Stimulated activated naive B cell treated with anti-CD40 and anti-IgM and Interleukin-4, amounts not matched to agents 10 μg/mL and 1 μg/mL and 100 μg/mL, for 72 hours (primary cell): ENCODE data around the gene PTPRT.

Experiments used
- ATAC-seq, 2 donors: fragments of 150-1000 bp; cut with Tn5 transposase; replicated peaks; 2 replicates each; pipeline ENCODE4 v1.10.0; 2021; ENCODE audit warnings: moderate library complexity in 1 of 2
- DNase-seq: peaks from one replicate; pipeline ENCODE4 v3.0.0; 2021
- H3K27ac Mint-ChIP-seq: one replicate; pipeline ENCODE4 v1.8.0; 2022; ENCODE audit warnings: mild to moderate bottlenecking, mixed read lengths
- H3K27me3 Mint-ChIP-seq, 2 donors: one replicate each; pipeline ENCODE4 v1.8.0; 2022; ENCODE audit warnings: mixed read lengths in 2 of 2
- H3K36me3 Mint-ChIP-seq, 2 donors: one replicate each; pipeline ENCODE4 v1.8.0; 2022; ENCODE audit warnings: mixed read lengths in 2 of 2, mild to moderate bottlenecking in 1 of 2
- H3K4me1 Mint-ChIP-seq, 2 donors: one replicate each; pipeline ENCODE4 v1.8.0; 2022; ENCODE audit warnings: mixed read lengths in 2 of 2, mild to moderate bottlenecking in 1 of 2
- H3K4me3 Mint-ChIP-seq, 2 donors: one replicate each; pipeline ENCODE4 v1.8.0; 2022; ENCODE audit warnings: mild to moderate bottlenecking in 2 of 2, mixed read lengths in 2 of 2, moderate library complexity in 1 of 2
- H3K9me3 Mint-ChIP-seq, 2 donors: one replicate each; pipeline ENCODE4 v1.8.0; 2022; ENCODE audit warnings: mixed read lengths in 2 of 2, mild to moderate bottlenecking in 1 of 2

Gene PTPRT

GRCh38 chr20:42706759-42707158, 482.9 kb downstream of the PTPRT start:
- H3K4me3 Mint-ChIP-seq, result no peak overlapping the region
- H3K27ac Mint-ChIP-seq, result no peak overlapping the region
- peaks cover 19 to 28% of the 10 kb centered on the region in 2 donors for H3K9me3 Mint-ChIP-seq
- no peaks in the 10 kb centered on the region for H3K27me3 Mint-ChIP-seq
- H3K36me3 Mint-ChIP-seq, result no peaks in the 10 kb centered on the region
- no peaks in the 10 kb centered on the region for H3K4me1 Mint-ChIP-seq
- DNase-seq, result no peak
- no peak for ATAC-seq

GRCh38 chr20:42705550-42705949, 484.2 kb downstream of the PTPRT start:
- H3K27ac Mint-ChIP-seq, result no peak overlapping the region
- ATAC-seq (no peak), DNase-seq (no peak)
- H3K9me3 Mint-ChIP-seq, result peaks cover 15 to 23% of the 10 kb centered on the region in 2 donors
- no peaks in the 10 kb centered on the region for H3K36me3 Mint-ChIP-seq
- H3K27me3 Mint-ChIP-seq, result no peaks in the 10 kb centered on the region
- no peak overlapping the region for H3K4me3 Mint-ChIP-seq
- no peaks in the 10 kb centered on the region for H3K4me1 Mint-ChIP-seq

- ATAC-seq (no peak), DNase-seq (no peak)
- Mint-ChIP-seq H3K27me3 (no peaks in the 10 kb centered on the region), H3K9me3 (peaks cover 8 to 17% of the 10 kb centered on the region in 2 donors), H3K4me3 (no peak overlapping the region), H3K4me1 (no peaks in the 10 kb centered on the region), H3K27ac (no peak overlapping the region), H3K36me3 (no peaks in the 10 kb centered on the region)
Observed at GRCh38 chr20:42703744-42704143, 486.0 kb downstream of the PTPRT start.

- Mint-ChIP-seq H3K4me3 (no peak overlapping the region), H3K27me3 (no peaks in the 10 kb centered on the region), H3K27ac (no peak overlapping the region), H3K9me3 (peaks cover 6 to 17% of the 10 kb centered on the region in 2 donors), H3K36me3 (no peaks in the 10 kb centered on the region), H3K4me1 (no peaks in the 10 kb centered on the region)
- DNase-seq (no peak), ATAC-seq (no peak)
Observed at GRCh38 chr20:42701948-42702347, 487.8 kb downstream of the PTPRT start.

GRCh38 chr20:42700372-42700771, 489.3 kb downstream of the PTPRT start:
- Mint-ChIP-seq H3K27me3 (no peaks in the 10 kb centered on the region), H3K36me3 (no peaks in the 10 kb centered on the region), H3K9me3 (peaks cover 9 to 17% of the 10 kb centered on the region in 2 donors), H3K27ac (no peak overlapping the region), H3K4me3 (no peak overlapping the region), H3K4me1 (no peaks in the 10 kb centered on the region)
- ATAC-seq (no peak), DNase-seq (no peak)

GRCh38 chr20:42697962-42698361, 491.7 kb downstream of the PTPRT start:
- no peak for DNase-seq
- no peak overlapping the region for H3K4me3 Mint-ChIP-seq
- no peaks in the 10 kb centered on the region for H3K36me3 Mint-ChIP-seq
- no peaks in the 10 kb centered on the region for H3K4me1 Mint-ChIP-seq
- no peak overlapping the region for H3K27ac Mint-ChIP-seq
- no peaks in the 10 kb centered on the region for H3K27me3 Mint-ChIP-seq
- ATAC-seq, result no peak
- peaks cover 7 to 12% of the 10 kb centered on the region in 2 donors for H3K9me3 Mint-ChIP-seq

GRCh38 chr20:42690842-42691437, 498.8 kb downstream of the PTPRT start:
- ATAC-seq (no peak), DNase-seq (no peak)
- H3K27me3 Mint-ChIP-seq, result no peaks in the 10 kb centered on the region

GRCh38 chr20:42688576-42688975, 501.1 kb downstream of the PTPRT start:
- Mint-ChIP-seq H3K9me3 (peaks cover 2 to 4% of the 10 kb centered on the region in 2 donors), H3K27ac (no peak overlapping the region), H3K4me3 (no peak overlapping the region)

More at GRCh38 chr20:42690842-42691437, 498.8 kb downstream of the PTPRT start:
- H3K27ac Mint-ChIP-seq, result no peak overlapping the region
- no peak overlapping the region for H3K4me3 Mint-ChIP-seq
- no peaks in the 10 kb centered on the region for H3K4me1 Mint-ChIP-seq
- H3K36me3 Mint-ChIP-seq, result no peaks in the 10 kb centered on the region
- H3K9me3 Mint-ChIP-seq, result peaks cover 4% of the 10 kb centered on the region in 2 donors

GRCh38 chr20:42686057-42686456, 503.6 kb downstream of the PTPRT start:
- Mint-ChIP-seq H3K4me1 (no peaks in the 10 kb centered on the region), H3K27ac (no peak overlapping the region), H3K36me3 (no peaks in the 10 kb centered on the region), H3K27me3 (no peaks in the 10 kb centered on the region), H3K4me3 (no peak overlapping the region), H3K9me3 (peaks cover 0 to 2% of the 10 kb centered on the region in 2 donors)
- DNase-seq (no peak), ATAC-seq (no peak)

More at GRCh38 chr20:42688576-42688975, 501.1 kb downstream of the PTPRT start:
- Mint-ChIP-seq H3K36me3 (no peaks in the 10 kb centered on the region), H3K27me3 (no peaks in the 10 kb centered on the region), H3K4me1 (no peaks in the 10 kb centered on the region)
- ATAC-seq (no peak), DNase-seq (no peak)

GRCh38 chr20:42678895-42679294, 510.8 kb downstream of the PTPRT start:
- DNase-seq (no peak), ATAC-seq (no peak)
- Mint-ChIP-seq H3K4me1 (no peaks in the 10 kb centered on the region), H3K27ac (no peak overlapping the region), H3K9me3 (peaks cover 4% of the 10 kb centered on the region in 2 donors), H3K27me3 (no peaks in the 10 kb centered on the region), H3K4me3 (no peak overlapping the region), H3K36me3 (no peaks in the 10 kb centered on the region)

GRCh38 chr20:42656130-42656529, 533.6 kb downstream of the PTPRT start:
- no peak for ATAC-seq
- H3K4me3 Mint-ChIP-seq, result no peak overlapping the region
- H3K4me1 Mint-ChIP-seq, result no peaks in the 10 kb centered on the region
- no peaks in the 10 kb centered on the region for H3K27me3 Mint-ChIP-seq
- no peak for DNase-seq
- no peaks in the 10 kb centered on the region for H3K36me3 Mint-ChIP-seq
- H3K27ac Mint-ChIP-seq, result no peak overlapping the region
- H3K9me3 Mint-ChIP-seq, result peaks cover 8 to 12% of the 10 kb centered on the region in 2 donors

- no peaks in the 10 kb centered on the region for H3K4me1 Mint-ChIP-seq
- no peak overlapping the region for H3K4me3 Mint-ChIP-seq
- H3K27me3 Mint-ChIP-seq, result peaks cover 0 to 4% of the 10 kb centered on the region in 2 donors
- DNase-seq, result no peak
- H3K27ac Mint-ChIP-seq, result no peak overlapping the region
- no peaks in the 10 kb centered on the region for H3K36me3 Mint-ChIP-seq
- peaks cover 9 to 14% of the 10 kb centered on the region in 2 donors for H3K9me3 Mint-ChIP-seq
- ATAC-seq, result no peak
Observed at GRCh38 chr20:42652266-42652665, 537.4 kb downstream of the PTPRT start.

GRCh38 chr20:42650191-42650746, 539.4 kb downstream of the PTPRT start:
- no peaks in the 10 kb centered on the region for H3K36me3 Mint-ChIP-seq
- no peak overlapping the region for H3K27ac Mint-ChIP-seq
- H3K27me3 Mint-ChIP-seq, result peaks cover 0 to 4% of the 10 kb centered on the region in 2 donors
- no peak for DNase-seq
- H3K4me1 Mint-ChIP-seq, result no peaks in the 10 kb centered on the region
- no peak for ATAC-seq
- no peak overlapping the region for H3K4me3 Mint-ChIP-seq
- H3K9me3 Mint-ChIP-seq, result peaks cover 8 to 10% of the 10 kb centered on the region in 2 donors

GRCh38 chr20:42649748-42650147, 540.0 kb downstream of the PTPRT start:
- no peak for DNase-seq
- H3K36me3 Mint-ChIP-seq, result no peaks in the 10 kb centered on the region
- H3K4me3 Mint-ChIP-seq, result no peak overlapping the region
- H3K27me3 Mint-ChIP-seq, result peaks cover 0 to 4% of the 10 kb centered on the region in 2 donors
- ATAC-seq, result no peak
- H3K4me1 Mint-ChIP-seq, result no peaks in the 10 kb centered on the region
- peaks cover 8 to 10% of the 10 kb centered on the region in 2 donors for H3K9me3 Mint-ChIP-seq
- no peak overlapping the region for H3K27ac Mint-ChIP-seq

- H3K4me3 Mint-ChIP-seq, result no peak overlapping the region
- peaks cover 6 to 8% of the 10 kb centered on the region in 2 donors for H3K9me3 Mint-ChIP-seq
- no peak for DNase-seq
- no peak for ATAC-seq
- H3K36me3 Mint-ChIP-seq, result no peaks in the 10 kb centered on the region
- no peaks in the 10 kb centered on the region for H3K4me1 Mint-ChIP-seq
- H3K27me3 Mint-ChIP-seq, result peaks cover 0 to 4% of the 10 kb centered on the region in 2 donors
- H3K27ac Mint-ChIP-seq, result no peak overlapping the region
Observed at GRCh38 chr20:42646250-42646649, 543.5 kb downstream of the PTPRT start.
